OCI-LY3 (cell line): Measurements from ENCODE around the gene DLG1.
"Not testable (repeated sequence)": the region's sequence is repeated elsewhere in the genome, so short reads cannot be mapped to it uniquely, and the experiment has no call there.

Experiments used
- H2AFZ ChIP-seq: fragments of 200-600, 300-600 bp; shearing (Covaris generic); 2 replicates; pipeline ENCODE4 v1.6.0; 2014; ENCODE audit warnings: antibody characterized with exemption, low read depth, low read length
- H3K27ac ChIP-seq: fragments of 200-600, 300-600 bp; sonication (generic); 2 replicates; pipeline ENCODE4 v1.5.1; 2014; ENCODE audit warnings: mild to moderate bottlenecking, low read length, moderate library complexity, mixed read lengths
- H3K27me3 ChIP-seq: fragments of 200-600, 300-600 bp; sonication (generic); 2 replicates; pipeline ENCODE4 v1.6.1; 2014; ENCODE audit warnings: low read depth, low read length, mixed read lengths
- H3K36me3 ChIP-seq: fragments of 200-600, 300-600 bp; sonication (generic); replicated peaks from 2 replicates; pipeline ENCODE3; 2014; ENCODE audit warnings: low read depth, low read length, mixed read lengths
- H3K4me1 ChIP-seq: fragments of 300-600, 200-600 bp; sonication (generic); 2 replicates; pipeline ENCODE4 v1.6.1; 2014; ENCODE audit warnings: low read length, mixed read lengths
- H3K4me2 ChIP-seq: fragments of 200-600, 300-600 bp; sonication (generic); 2 replicates; pipeline ENCODE4 v1.6.1; 2014; ENCODE audit warnings: low read length, mixed read lengths
- H3K4me3 ChIP-seq: fragments of 300-600, 200-600 bp; sonication (generic); 2 replicates; pipeline ENCODE4 v1.5.1; 2014; ENCODE audit warnings: antibody characterized with exemption, mild to moderate bottlenecking, low read length, moderate library complexity
- H3K79me2 ChIP-seq: fragments of 300-600, 200-600 bp; shearing (Covaris generic); 2 replicates; pipeline ENCODE4 v1.6.1; 2014; ENCODE audit warnings: mild to moderate bottlenecking, low read length, mixed read lengths
- H3K9ac ChIP-seq: fragments of 300-600, 200-600 bp; shearing (Covaris generic); 2 replicates; pipeline ENCODE4 v1.6.0; 2014; ENCODE audit warnings: mild to moderate bottlenecking, low read length, moderate library complexity
- H3K9me3 ChIP-seq: fragments of 200-600, 300-600 bp; shearing (Covaris generic); 2 replicates; pipeline ENCODE4 v1.6.1; 2014; ENCODE audit warnings: low read length, mixed read lengths; ENCODE audit not compliant: insufficient read depth
- H4K20me1 ChIP-seq: fragments of 200-600, 300-600 bp; sonication (generic); 2 replicates; pipeline ENCODE4 v1.6.1; 2016; ENCODE audit warnings: low read length, mixed read lengths; ENCODE audit not compliant: insufficient read depth
- EZH2phosphoT487 ChIP-seq: fragments of 200-600 bp; shearing (Covaris generic); IDR thresholded peaks from 2 replicates; pipeline ENCODE4 v1.6.1; 2018; ENCODE audit warnings: antibody characterized with exemption, mixed run types, low read depth
- TF ChIP-seq, protein P1 (sequence below): fragments of 200-600, 300-600 bp; sonication (generic); IDR thresholded peaks from 2 replicates; pipeline ENCODE4 v1.5.1; 2014; ENCODE audit warnings: antibody characterized with exemption, low read length, low read depth

DLG1 gene

GRCh38 chr3:197068077-197068476, 230.3 kb downstream of the DLG1 start:
- Histone ChIP-seq H3K27me3 (no peaks in the 10 kb centered on the region), H3K27ac (no peak overlapping the region), H3K79me2 (no peaks in the 10 kb centered on the region), H3K36me3 (peaks cover 16% of the 10 kb centered on the region), H3K9me3 (no peaks in the 10 kb centered on the region), H3K4me2 (peak overlapping the region; percentile 23; the same call in 1 of the 2 replicates), H2AFZ (no peak overlapping the region), H3K9ac (no peak overlapping the region), H3K4me3 (no peak overlapping the region), H4K20me1 (no peaks in the 10 kb centered on the region), H3K4me1 (peaks cover 24% of the 10 kb centered on the region)
- TF ChIP-seq EZH2phosphoT487: no peak
- TF ChIP-seq, protein P1, sequence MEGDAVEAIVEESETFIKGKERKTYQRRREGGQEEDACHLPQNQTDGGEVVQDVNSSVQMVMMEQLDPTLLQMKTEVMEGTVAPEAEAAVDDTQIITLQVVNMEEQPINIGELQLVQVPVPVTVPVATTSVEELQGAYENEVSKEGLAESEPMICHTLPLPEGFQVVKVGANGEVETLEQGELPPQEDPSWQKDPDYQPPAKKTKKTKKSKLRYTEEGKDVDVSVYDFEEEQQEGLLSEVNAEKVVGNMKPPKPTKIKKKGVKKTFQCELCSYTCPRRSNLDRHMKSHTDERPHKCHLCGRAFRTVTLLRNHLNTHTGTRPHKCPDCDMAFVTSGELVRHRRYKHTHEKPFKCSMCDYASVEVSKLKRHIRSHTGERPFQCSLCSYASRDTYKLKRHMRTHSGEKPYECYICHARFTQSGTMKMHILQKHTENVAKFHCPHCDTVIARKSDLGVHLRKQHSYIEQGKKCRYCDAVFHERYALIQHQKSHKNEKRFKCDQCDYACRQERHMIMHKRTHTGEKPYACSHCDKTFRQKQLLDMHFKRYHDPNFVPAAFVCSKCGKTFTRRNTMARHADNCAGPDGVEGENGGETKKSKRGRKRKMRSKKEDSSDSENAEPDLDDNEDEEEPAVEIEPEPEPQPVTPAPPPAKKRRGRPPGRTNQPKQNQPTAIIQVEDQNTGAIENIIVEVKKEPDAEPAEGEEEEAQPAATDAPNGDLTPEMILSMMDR: no peak

DNA sequence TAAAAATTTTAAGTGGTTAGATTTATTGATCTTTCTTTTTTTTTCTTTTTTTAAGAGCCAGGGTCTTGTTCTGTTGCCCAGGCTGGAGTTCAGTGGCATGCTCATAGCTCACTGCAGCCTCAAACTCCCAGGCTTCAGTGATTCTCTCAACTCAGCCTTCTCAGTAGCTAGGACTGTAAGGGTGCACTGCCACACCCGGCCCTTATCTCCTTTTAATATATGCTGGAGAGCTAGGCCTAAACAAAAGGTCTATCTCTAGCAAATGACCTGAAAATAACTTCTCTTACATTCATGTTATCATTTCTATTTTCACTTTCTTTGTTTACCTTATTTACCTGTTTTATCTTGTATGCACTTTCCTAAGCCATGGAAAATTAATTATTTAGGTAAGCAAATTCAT, 233.6 kb downstream of the DLG1 start:
- Histone ChIP-seq H3K4me2 (no peak overlapping the region), H3K4me3 (no peak overlapping the region), H3K27me3 (no peaks in the 10 kb centered on the region), H3K4me1 (peaks cover 24% of the 10 kb centered on the region), H2AFZ (no peak overlapping the region), H3K9me3 (no peaks in the 10 kb centered on the region), H4K20me1 (no peaks in the 10 kb centered on the region), H3K36me3 (peaks cover 30% of the 10 kb centered on the region), H3K9ac (no peak overlapping the region), H3K27ac (no peak overlapping the region), H3K79me2 (no peaks in the 10 kb centered on the region)
- TF ChIP-seq, protein P1: no peak
- TF ChIP-seq EZH2phosphoT487: no peak

GRCh38 chr3:197062446-197062845, 236.0 kb downstream of the DLG1 start:
- peaks cover 12% of the 10 kb centered on the region for H3K4me1 ChIP-seq
- H3K79me2 ChIP-seq: no peaks in the 10 kb centered on the region
- no peak overlapping the region for H3K27ac ChIP-seq
- no peak overlapping the region for H3K4me3 ChIP-seq
- H4K20me1 ChIP-seq: no peaks in the 10 kb centered on the region
- peaks cover 44% of the 10 kb centered on the region for H3K36me3 ChIP-seq
- no peak overlapping the region for H3K9ac ChIP-seq
- H3K4me2 ChIP-seq: no peak overlapping the region
- TF ChIP-seq EZH2phosphoT487: no peak
- TF ChIP-seq, protein P1: no peak
- H2AFZ ChIP-seq: no peak overlapping the region
- H3K27me3 ChIP-seq: no peaks in the 10 kb centered on the region
- H3K9me3 ChIP-seq: no peaks in the 10 kb centered on the region

GRCh38 chr3:197051637-197052036, 246.8 kb downstream of the DLG1 start:
- H4K20me1 ChIP-seq, H3K79me2 ChIP-seq, H2AFZ ChIP-seq, H3K9me3 ChIP-seq, H3K27me3 ChIP-seq: not testable (repeated sequence)
- Histone ChIP-seq H3K4me1 (peaks cover 32% of the 10 kb centered on the region), H3K27ac (peak overlapping the region; percentile 100), H3K4me2 (peak overlapping the region; percentile 94), H3K4me3 (peak overlapping the region; percentile 69), H3K36me3 (peaks cover 18% of the 10 kb centered on the region), H3K9ac (peak overlapping the region; percentile 60; the same call in 1 of the 2 replicates)

GRCh38 chr3:197050511-197050910, 247.9 kb downstream of the DLG1 start:
- Histone ChIP-seq H3K9me3 (no peaks in the 10 kb centered on the region), H4K20me1 (peaks cover 4% of the 10 kb centered on the region; the same call in 1 of the 2 replicates), H2AFZ (no peak overlapping the region), H3K9ac (peak overlapping the region; percentile 5; the same call in 1 of the 2 replicates), H3K27ac (peak overlapping the region; percentile 100), H3K4me1 (peaks cover 32% of the 10 kb centered on the region), H3K79me2 (no peaks in the 10 kb centered on the region), H3K4me2 (peak overlapping the region; percentile 94), H3K36me3 (peaks cover 24% of the 10 kb centered on the region), H3K27me3 (no peaks in the 10 kb centered on the region), H3K4me3 (peak overlapping the region; percentile 20)
- TF ChIP-seq EZH2phosphoT487: no peak
- TF ChIP-seq, protein P1: no peak
